GM12878 (cell line): Measurements from ENCODE around the gene AK8.

ENCODE experiments used
- CHD2 ChIP-seq: IDR thresholded peaks from 2 replicates; pipeline ENCODE4 v1.6.1; 2011; ENCODE audit warnings: low read depth, low read length, improper control_type of control experiment, borderline replicate concordance
- EED ChIP-seq: sonication (generic); IDR thresholded peaks from 2 replicates; pipeline ENCODE4 v1.6.1; 2016; ENCODE audit warnings: antibody characterized with exemption, low read depth
- STAT1 ChIP-seq: fragments of 450-650 bp; conservative IDR thresholded peaks from 2 replicates; pipeline ENCODE4 v1.6.1; 2014; ENCODE audit warnings: antibody characterized with exemption, mild to moderate bottlenecking

DNA sequence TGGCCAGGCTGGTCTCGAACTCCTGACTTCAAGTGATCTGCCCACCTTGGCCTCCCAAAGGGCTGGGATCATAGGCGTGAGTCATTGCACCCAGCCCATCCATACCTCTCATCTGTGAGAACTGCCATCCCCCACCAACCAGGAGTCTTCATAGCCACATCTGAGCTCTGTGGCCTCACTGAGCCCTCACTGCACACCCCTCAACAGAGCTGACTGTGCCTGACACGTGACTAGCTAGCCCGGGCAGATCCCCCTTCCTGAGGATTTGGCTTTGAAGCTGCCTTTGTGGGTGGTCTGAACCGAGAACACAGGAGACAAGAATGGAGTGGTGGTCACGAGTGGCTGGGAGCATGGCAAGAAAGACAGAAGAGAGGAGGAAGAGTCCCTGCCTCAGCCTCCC is 15.6 kb downstream of the AK8 start:
- no peak for TF ChIP-seq STAT1
- no peak for TF ChIP-seq CHD2
- TF ChIP-seq EED: no peak
